HepG2 (cell line): ENCODE data around the gene ARVCF. TPM values are rescaled to one million over a fixed set of nuclear protein-coding genes. Genes with fewer than 3 reads are reported as not detected.

Experiments
- ATAC-seq: fragments of 200-7000 bp; cut with Tn5 transposase; 3 replicates; pipeline ENCODE4 v1.9.1; 2020; ENCODE audit warnings: mild to moderate bottlenecking, moderate library complexity
- BruUV-seq: library from RNA; stranded (reverse); fragments of 400-500 nt; replicated peaks from 2 replicates; lab custom pipeline; 2021; lab: Mats Ljungman, UMichigan
- CTCF ChIA-PET: fragments of 300-600 bp; formaldehyde crosslinking; extraction: SDS; loops from one replicate; lab custom pipeline; 2021; ENCODE audit warnings: low total read pairs, inconsistent platforms, low intra/inter-chr PET ratio; lab: Yijun Ruan, JAX
- POLR2A ChIA-PET: fragments of 350-600 bp; sonication (Branson Sonifier 250); formaldehyde crosslinking; loops from one replicate; lab custom pipeline; 2020; ENCODE audit warnings: antibody characterized with exemption, inconsistent platforms; lab: Yijun Ruan, JAX
- DNase-seq: peaks from one replicate; pipeline ENCODE4 v3.0.0-alpha.2; 2015; ENCODE audit warnings: low spot score
- FAIRE-seq: peaks from 3 replicates; lab custom pipeline; 2011; peaks lifted over from hg19 to GRCh38; lab: Jason Lieb, UNC
- H2AFZ ChIP-seq: one replicate; pipeline ENCODE4 v1.6.1; 2011; ENCODE audit warnings: low read length, inconsistent platforms
- H3K27ac ChIP-seq: fragments of 300-600 bp; 3 replicates; pipeline ENCODE4 v1.8.0; 2011; ENCODE audit warnings: mixed run types, mild to moderate bottlenecking, mixed read lengths, low read length, inconsistent platforms; ENCODE audit not compliant: insufficient read depth; ENCODE audit errors: extremely low read length
- H3K27me3 ChIP-seq, 2 experiments: fragments of 200-600 bp in 1 of 2; 2 replicates in 1 of 2; 3 replicates in 1 of 2; pipeline versions ENCODE4 v1.6.0 to v1.8.0; 2011; ENCODE audit warnings: low read length in 2 of 2, mild to moderate bottlenecking in 2 of 2, moderate library complexity in 2 of 2, inconsistent platforms in 1 of 2; ENCODE audit not compliant: insufficient read depth in 2 of 2, control insufficient read depth in 1 of 2
- H3K36me3 ChIP-seq, 2 experiments: fragments of 200-600 bp in 1 of 2; replicated peaks in 1 of 2; 2 replicates in 1 of 2; 3 replicates in 1 of 2; pipeline versions ENCODE4 v1.5.1 to v1.8.0; 2011; ENCODE audit warnings: low read length in 2 of 2, inconsistent platforms in 1 of 2; ENCODE audit not compliant: insufficient read depth in 2 of 2, control insufficient read depth in 1 of 2
- H3K4me1 ChIP-seq: 2 replicates; pipeline ENCODE4 v1.5.1; 2012; ENCODE audit warnings: low read length, inconsistent platforms; ENCODE audit not compliant: insufficient read depth
- H3K4me2 ChIP-seq: 2 replicates; pipeline ENCODE4 v1.6.0; 2011; ENCODE audit warnings: low read depth, low read length, inconsistent platforms
- H3K4me3 ChIP-seq, 3 experiments: fragments of 200-600 bp in 1 of 3; sonication (generic), shearing (Covaris generic) in 1 of 3; replicated peaks in 1 of 3; 2 replicates each; pipeline ENCODE4 v1.5.1; 2011 to 2016; ENCODE audit warnings: low read length in 3 of 3, inconsistent platforms in 2 of 3, low read depth in 2 of 3, mild to moderate bottlenecking in 2 of 3, control low read depth in 1 of 3, mixed read lengths in 1 of 3; ENCODE audit not compliant: insufficient read depth in 1 of 3
- H3K79me2 ChIP-seq: one replicate; pipeline ENCODE4 v1.6.1; 2011; ENCODE audit warnings: low read length, inconsistent platforms; ENCODE audit not compliant: insufficient read depth
- H3K9ac ChIP-seq: 2 replicates; pipeline ENCODE4 v1.6.0; 2011; ENCODE audit warnings: mild to moderate bottlenecking, low read depth, low read length, inconsistent platforms; ENCODE audit not compliant: insufficient read depth
- H3K9me3 ChIP-seq: 2 replicates; pipeline ENCODE4 v1.5.1; 2012; ENCODE audit warnings: mild to moderate bottlenecking, low read length
- H4K20me1 ChIP-seq: 2 replicates; pipeline ENCODE4 v1.6.0; 2011; ENCODE audit warnings: inconsistent platforms, mild to moderate bottlenecking, low read length, moderate library complexity; ENCODE audit not compliant: insufficient read depth
- FOXP4 ChIP-seq: sonication (generic); formaldehyde crosslinking; IDR thresholded peaks from 2 replicates; pipeline ENCODE4 v1.4.0; 2020; ENCODE audit warnings: missing genetic modification reagents
- GLMP ChIP-seq: sonication (generic); formaldehyde crosslinking; IDR thresholded peaks from 2 replicates; pipeline ENCODE4 v1.9.0; 2021; ENCODE audit warnings: missing genetic modification reagents, mild to moderate bottlenecking, borderline replicate concordance
- MAFK ChIP-seq, 2 experiments: IDR thresholded peaks in 1 of 2; conservative IDR thresholded peaks in 1 of 2; 2 replicates each; pipeline ENCODE4 v1.6.1; 2011; ENCODE audit warnings: improper control_type of control experiment in 2 of 2, low read length in 2 of 2
- ZNF629 ChIP-seq: sonication (generic); formaldehyde crosslinking; conservative IDR thresholded peaks from 2 replicates; pipeline ENCODE4 v1.5.0; 2020; ENCODE audit warnings: missing genetic modification reagents
- WGBS: methylation state at CpG from one replicate; pipeline ENCODE4 v1.1.6; 2017; ENCODE audit warnings: low lambda C conversion rate; 5-methylcytosine and 5-hydroxymethylcytosine counted together
- in situ Hi-C: cut with HindIII; loops from 2 replicates; pipeline ENCODE4 v1.10.0; 2017; ENCODE audit warnings: low pct_unique_long_range_greater_than_20kb; ENCODE audit not compliant: extremely low pct_ligation_motif_present
- intact Hi-C: fragments of 100-400 bp; cut with micrococcal nuclease; formaldehyde crosslinking; loops from one replicate; pipeline ENCODE4 v1.10.0; 2022; ENCODE audit not compliant: unreplicated experiment
- polyA plus RNA-seq, 8 experiments: library from polyadenylated mRNA; depleted of rRNA in 3 of 8; stranded (reverse) in 7 of 8; unstranded in 1 of 8; fragments of >200 nt; fragmentation: Illumina TruSeq in 4 of 8; extraction: Trizol in 4 of 8; gene quantifications; 2 replicates each; pipeline versions ENCODE4 v1.2.1 to v1.2.3, GENCODE V29; 2011 to 2016; ENCODE audit warnings: low read depth in 4 of 8, missing spikeins in 1 of 8, mixed read lengths in 1 of 8; ENCODE audit not compliant: insufficient read depth in 1 of 8
- total RNA-seq, 5 experiments: library from RNA; depleted of rRNA; stranded (reverse); fragments of >200 nt; fragmentation: Illumina TruSeq; extraction: Trizol; gene quantifications; 2 replicates each; pipeline ENCODE4 v1.2.3, GENCODE V29; 2016; ENCODE audit warnings: low read depth in 1 of 5

Gene ARVCF
- total and polyA plus RNA-seq, 2 of the 13 experiments (the other 11 are each of a cell fraction or from before 2014, with no cell fraction given) = 16.4 to 17.7 TPM

- H3K9me3 ChIP-seq = no peaks in the 10 kb centered on the region
- ChIA-PET POLR2A (interaction anchor here (0.8 kb wide), 1 partner anchor 73 kb away, joined by 4 read pairs; no protein-coding TSS in a partner anchor), CTCF (no interaction called here)
- H3K4me2 ChIP-seq = no peak overlapping the region
- ATAC-seq (no peak), FAIRE-seq (no peak), DNase-seq (no peak)
- TF ChIP-seq FOXP4 (CRISPR knock-in tag) = no peak
- TF ChIP-seq MAFK (conservative IDR thresholded peaks at IDR 0.05 in 1 of 2, IDR thresholded peaks at IDR 0.05 in 1 of 2; ENCODE audit: low read length in 2 of 2) = peak in 1 of 2 experiments; percentile 56; a peak in 2 of 4 replicates
- TF ChIP-seq GLMP (CRISPR knock-in tag) = no peak
- TF ChIP-seq ZNF629 = no peak
- BruUV-seq = no TSS peak
- H3K9ac ChIP-seq = no peak overlapping the region
- 90% methylated on average over 16 of the region's 16 CpGs for WGBS
- in situ Hi-C loops = no loop called here
- no peak overlapping the region for H2AFZ ChIP-seq
- H3K36me3 ChIP-seq = peaks cover 2 to 10% of the 10 kb centered on the region in 2 experiments; a peak in 3 of 5 replicates
- H3K27me3 ChIP-seq = no peaks in the 10 kb centered on the region
- no peaks in the 10 kb centered on the region for H4K20me1 ChIP-seq
- no peaks in the 10 kb centered on the region for H3K79me2 ChIP-seq
- H3K4me3 ChIP-seq = no peak overlapping the region
- no peaks in the 10 kb centered on the region for H3K4me1 ChIP-seq
- intact Hi-C loops = no loop called here
- no peak overlapping the region for H3K27ac ChIP-seq
Observed at GRCh38 chr22:20035375-20036083, 18.9 kb upstream of the ARVCF start.
